HG03039 (cell line): ENCODE results near the gene AQP5.
A peak's percentile ranks its signal among the peaks of the same experiment; 100 is the strongest.

Experiments used
- ATAC-seq: cut with Tn5 transposase; IDR thresholded peaks from one replicate; pipeline ENCODE4 v1.9.1; 2021; ENCODE audit warnings: mild to moderate bottlenecking, moderate library complexity; ENCODE audit not compliant: unreplicated experiment

AQP5 gene

GRCh38 chr12:49963976-49964815 lies 2.5 kb downstream of the AQP5 start:
- no peak for ATAC-seq

- no peak for ATAC-seq
These were observed 3.4 kb downstream of the AQP5 start for GRCh38 chr12:49964849-49965624.

GRCh38 chr12:49965836-49966235 lies 4.2 kb downstream of the AQP5 start:
- no peak for ATAC-seq

GRCh38 chr12:49966511-49967041 lies 4.9 kb downstream of the AQP5 start:
- ATAC-seq = no peak

- peak; percentile 53 for ATAC-seq
These were observed 5.5 kb downstream of the AQP5 start for GRCh38 chr12:49967042-49967776.

- no peak for ATAC-seq
These were observed 6.1 kb downstream of the AQP5 start for GRCh38 chr12:49967777-49968250.

GRCh38 chr12:49968471-49968870 lies 6.8 kb downstream of the AQP5 start:
- no peak for ATAC-seq

GRCh38 chr12:49969027-49969426 lies 7.4 kb downstream of the AQP5 start:
- no peak for ATAC-seq

- no peak for ATAC-seq
These were observed 8.2 kb downstream of the AQP5 start for GRCh38 chr12:49969651-49970429.

- ATAC-seq = no peak
These were observed 9.0 kb downstream of the AQP5 start for GRCh38 chr12:49970658-49971057.

GRCh38 chr12:49971141-49971540 lies 9.5 kb downstream of the AQP5 start:
- ATAC-seq = no peak

GRCh38 chr12:49972129-49972528 lies 10.5 kb downstream of the AQP5 start:
- ATAC-seq = no peak

- ATAC-seq = no peak
These were observed 11.1 kb downstream of the AQP5 start, which contains the start of gene AQP6 for GRCh38 chr12:49972641-49973360. AQP6 (plus strand) TSS chr12:49972947; CDS start chr12:49973174, 227 bp downstream.

- ATAC-seq = no peak
These were observed 11.7 kb downstream of the AQP5 start for GRCh38 chr12:49973361-49973830.

- ATAC-seq = no peak
These were observed 12.6 kb downstream of the AQP5 start for GRCh38 chr12:49974231-49974675.

- ATAC-seq = no peak
These were observed 13.1 kb downstream of the AQP5 start for GRCh38 chr12:49974677-49975317.

- ATAC-seq = no peak
These were observed 13.7 kb downstream of the AQP5 start for GRCh38 chr12:49975318-49975761.

GRCh38 chr12:49976557-49976956 lies 14.9 kb downstream of the AQP5 start:
- ATAC-seq = no peak

GRCh38 chr12:49978125-49978524 lies 16.5 kb downstream of the AQP5 start:
- no peak for ATAC-seq
